ENCODE data around the gene CBX8.

CBX8 gene

DNA sequence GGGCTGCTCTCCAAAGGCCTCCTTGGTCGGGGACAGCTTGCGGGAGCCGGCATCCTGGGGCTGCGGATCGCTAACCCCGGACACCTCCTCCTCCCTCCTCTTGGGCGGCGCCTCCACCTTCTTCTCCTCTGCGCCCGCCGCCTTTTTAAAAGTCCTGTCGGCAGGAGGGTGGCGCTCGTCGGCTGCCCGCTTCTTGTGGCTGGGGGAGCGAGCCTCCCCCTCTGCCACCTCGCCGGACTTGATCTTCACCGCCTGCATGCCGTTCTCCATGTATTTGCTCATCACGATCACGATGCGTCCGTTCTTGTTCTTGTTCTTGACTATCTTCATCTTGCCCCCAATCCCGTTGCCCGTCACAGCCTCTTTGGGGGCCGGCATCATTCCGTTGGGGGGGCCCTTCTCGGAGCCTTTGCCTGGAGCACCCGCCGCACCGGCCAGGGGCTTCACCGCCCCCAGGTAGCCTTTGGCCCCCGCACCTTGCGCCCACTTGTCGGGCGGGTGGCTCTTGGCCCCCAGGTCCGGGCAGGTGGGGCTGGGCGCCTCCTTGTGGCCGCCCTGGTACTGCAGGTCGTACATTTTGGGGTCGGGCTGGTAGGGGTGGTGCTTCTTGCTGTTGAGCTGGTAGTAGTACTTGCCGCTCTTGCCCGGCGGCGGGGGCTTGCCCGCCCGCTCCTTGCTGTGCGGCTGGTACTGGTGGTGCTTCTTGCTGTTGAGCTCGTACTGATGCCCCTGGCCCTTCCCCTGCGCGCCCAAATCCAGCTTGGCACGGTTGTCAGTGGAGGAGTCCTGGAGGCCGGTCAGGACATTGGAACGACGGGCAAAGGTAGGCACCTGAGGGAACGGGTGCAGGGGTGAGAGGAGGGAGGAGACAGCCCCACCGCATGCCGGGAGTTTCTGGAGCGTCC lies 37.9 kb upstream of the CBX8 start:
- DNase-seq: no peak

DNA sequence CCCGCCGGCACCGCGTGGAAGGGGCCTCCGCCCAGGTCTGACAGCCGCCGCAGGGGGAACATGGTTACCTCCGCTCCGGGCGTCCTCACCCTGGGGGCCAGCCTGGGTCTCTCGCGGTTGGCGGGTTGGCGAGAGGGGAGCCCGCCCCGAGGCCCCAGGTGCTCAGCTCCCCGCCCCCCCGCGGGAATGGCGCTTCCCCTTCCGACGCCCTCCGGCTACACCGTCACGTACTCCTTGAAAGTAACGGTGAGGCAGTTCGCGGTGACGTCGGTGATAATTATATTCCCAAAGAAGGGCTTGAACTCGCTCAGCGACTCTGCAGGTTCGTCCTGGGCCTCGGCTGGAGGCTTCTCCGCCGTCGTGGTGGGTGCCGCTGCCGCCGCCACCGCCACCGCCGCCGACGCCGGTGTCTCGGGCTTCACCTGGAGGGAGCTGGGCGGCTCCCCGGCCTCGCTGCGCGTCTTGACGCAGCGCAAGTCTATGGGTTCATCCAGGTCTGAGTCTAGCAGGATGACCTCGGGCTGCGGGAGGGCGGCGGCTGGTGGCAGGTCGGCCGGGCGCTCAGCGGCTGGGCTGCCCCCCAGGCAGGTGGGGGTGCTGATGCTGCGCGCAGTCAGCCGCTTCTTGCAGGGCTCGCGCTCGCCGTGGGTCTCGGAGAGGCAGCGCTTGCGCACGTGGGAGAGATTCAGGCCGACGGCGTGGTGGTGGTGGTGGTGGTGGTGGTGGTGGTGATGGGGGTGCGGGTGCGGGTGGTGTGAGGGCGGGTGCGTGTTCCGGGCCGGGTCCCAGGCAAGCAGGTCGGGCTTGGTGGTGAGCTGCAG lies 37.1 kb upstream of the CBX8 start:
- no peak for DNase-seq

DNA sequence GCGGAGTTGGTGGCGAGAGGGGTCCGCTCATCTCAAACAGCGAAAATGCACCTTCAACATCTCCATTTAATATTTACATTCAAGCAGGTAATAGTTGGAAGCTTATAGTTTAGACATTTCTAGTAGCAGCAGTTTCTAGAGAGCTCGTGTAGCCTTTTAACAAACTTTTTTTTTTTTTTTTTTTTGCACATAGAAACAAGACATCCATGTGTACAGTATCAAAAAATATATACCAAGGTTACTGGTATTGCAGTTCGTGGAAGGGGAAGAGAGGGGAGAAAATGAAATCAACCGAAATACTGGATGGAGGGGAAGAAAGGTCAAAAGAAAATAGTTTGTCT lies 36.2 kb upstream of the CBX8 start:
- no peak for DNase-seq

- no peak for DNase-seq
Observed at GRCh38 chr17:79832218-79833109, 35.6 kb upstream of the CBX8 start.

DNA sequence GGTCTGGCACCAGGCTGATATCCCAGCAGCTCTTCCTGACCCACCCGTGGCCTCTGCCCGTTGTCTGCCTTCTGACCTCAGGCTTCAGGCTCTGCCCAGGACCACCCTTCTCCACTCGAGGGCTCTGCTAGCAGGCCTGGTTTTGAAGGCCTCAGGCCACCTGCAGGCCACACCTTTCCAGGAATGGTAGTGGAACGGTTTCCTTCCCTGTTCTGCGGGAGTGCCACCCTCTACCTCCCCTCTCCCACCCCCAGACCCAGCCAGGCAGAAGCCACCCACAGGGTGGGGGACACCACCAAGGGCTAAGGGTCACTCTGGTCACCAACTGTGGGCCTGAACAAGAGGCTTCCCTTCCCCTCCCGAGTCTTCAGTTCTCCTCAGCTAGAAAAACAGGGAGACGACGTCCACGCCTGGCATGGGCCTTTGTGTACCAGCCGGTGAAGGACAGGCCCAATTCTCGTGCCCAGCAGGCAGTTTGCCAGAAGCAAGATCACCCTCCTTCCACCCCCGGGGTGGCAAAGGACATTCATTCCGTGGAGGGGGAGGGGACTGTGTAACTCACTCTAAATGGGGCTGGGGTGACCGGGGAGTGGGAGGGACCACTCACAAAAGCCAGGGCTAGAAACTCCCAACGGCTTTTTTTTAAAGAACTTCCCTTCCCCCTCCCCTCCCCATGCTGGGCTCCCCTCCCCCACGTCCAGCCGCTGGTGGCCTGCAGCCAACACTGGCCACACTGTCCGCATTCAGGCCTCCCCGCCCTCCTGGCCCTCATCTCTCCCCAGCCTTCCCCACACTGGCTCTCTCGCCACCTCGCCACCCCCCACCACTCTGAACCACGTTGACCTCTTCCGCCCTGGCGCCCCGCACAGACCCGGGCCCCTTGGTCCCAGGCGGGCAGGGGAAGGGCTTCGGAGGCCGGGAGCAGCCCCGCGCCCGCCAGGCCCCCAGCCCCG lies 34.7 kb upstream of the CBX8 start:
- DNase-seq: no peak

GRCh38 chr17:79830763-79831264 lies 33.9 kb upstream of the CBX8 start:
- DNase-seq: no peak

DNA sequence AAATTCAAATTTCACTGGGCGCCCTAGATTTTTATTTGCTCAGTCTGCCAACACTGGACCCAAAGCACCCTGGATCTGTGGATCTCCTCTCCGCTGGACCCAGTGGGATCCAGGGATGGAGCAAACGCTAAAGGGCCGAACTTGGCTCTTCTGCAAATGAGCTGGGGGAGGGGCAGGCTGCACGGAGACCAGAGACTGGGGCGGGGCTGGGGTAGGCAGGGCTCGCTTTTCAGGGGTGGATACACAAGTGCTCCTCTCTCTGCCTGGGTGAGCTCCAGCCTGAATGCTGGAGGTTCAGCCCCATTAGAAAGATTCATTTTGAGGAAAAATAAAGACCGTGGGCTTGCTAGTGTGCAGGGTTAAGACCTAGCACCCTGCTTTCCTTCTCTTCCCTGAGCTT lies 33.4 kb upstream of the CBX8 start:
- DNase-seq: no peak

GRCh38 chr17:79829457-79829856 lies 32.6 kb upstream of the CBX8 start:
- no peak for DNase-seq

DNA sequence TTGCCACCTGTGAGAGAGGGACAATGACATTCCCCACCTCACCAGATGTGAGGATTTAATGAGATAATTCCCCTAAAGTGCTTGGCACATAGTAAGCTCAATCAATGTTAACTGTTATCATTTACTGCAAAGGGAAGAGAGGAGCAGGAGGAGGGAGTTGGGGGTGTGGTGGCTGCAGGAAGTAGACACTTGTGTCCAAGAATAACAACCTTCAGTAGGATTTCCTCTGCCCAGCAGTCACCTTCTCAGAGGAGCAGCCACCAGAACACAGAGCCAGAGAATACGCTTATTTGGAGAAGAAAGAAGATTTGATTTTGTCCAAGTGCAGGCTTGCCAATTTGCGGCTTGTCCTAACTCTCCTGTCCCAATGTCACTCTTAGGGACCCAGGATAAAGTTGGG lies 32.1 kb upstream of the CBX8 start:
- DNase-seq: no peak

DNA sequence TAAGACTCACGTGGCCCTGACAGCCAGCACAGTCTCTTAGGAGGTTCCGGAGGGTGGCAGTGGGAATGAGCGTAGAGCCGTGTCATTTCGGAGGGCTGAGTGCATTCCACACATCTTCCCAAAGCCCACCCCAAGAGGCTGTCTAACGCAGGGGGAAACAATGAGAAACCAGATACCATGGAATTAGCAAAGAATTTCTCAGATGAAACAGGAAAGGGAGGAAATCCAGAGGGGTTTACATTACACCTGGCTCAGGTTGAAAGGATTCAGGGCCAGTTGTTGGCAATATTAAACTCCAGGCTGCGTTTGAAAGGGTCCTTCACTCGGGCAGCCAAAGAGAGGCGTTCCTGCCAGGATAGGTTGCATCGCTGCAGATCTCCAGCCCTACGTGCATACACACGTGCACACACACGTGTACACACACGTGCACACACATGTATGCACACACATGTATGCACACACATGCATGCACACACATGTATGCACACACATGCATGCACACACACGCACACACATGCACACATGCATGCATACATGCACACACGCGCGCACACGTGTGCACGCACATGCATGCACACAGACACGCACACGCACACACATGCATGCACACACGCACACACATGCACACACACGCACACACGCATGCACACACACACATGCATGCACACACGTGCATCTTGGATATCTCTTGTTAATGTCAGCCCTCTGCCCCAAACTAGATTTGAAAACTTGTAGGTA lies 30.1 kb upstream of the CBX8 start:
- no peak for DNase-seq

GRCh38 chr17:79826204-79826680 lies 29.4 kb upstream of the CBX8 start:
- no peak for DNase-seq

- no peak for DNase-seq
Observed at GRCh38 chr17:79825580-79825921, 28.7 kb upstream of the CBX8 start.

GRCh38 chr17:79824893-79825579 lies 28.2 kb upstream of the CBX8 start:
- DNase-seq: no peak

GRCh38 chr17:79824234-79824633 lies 27.4 kb upstream of the CBX8 start:
- no peak for DNase-seq

GRCh38 chr17:79822583-79823124 lies 25.8 kb upstream of the CBX8 start:
- DNase-seq: no peak

- DNase-seq: no peak
Observed at GRCh38 chr17:79821331-79822095, 24.6 kb upstream of the CBX8 start.

- no peak for DNase-seq
Observed at GRCh38 chr17:79820959-79821330, 24.1 kb upstream of the CBX8 start.

DNA sequence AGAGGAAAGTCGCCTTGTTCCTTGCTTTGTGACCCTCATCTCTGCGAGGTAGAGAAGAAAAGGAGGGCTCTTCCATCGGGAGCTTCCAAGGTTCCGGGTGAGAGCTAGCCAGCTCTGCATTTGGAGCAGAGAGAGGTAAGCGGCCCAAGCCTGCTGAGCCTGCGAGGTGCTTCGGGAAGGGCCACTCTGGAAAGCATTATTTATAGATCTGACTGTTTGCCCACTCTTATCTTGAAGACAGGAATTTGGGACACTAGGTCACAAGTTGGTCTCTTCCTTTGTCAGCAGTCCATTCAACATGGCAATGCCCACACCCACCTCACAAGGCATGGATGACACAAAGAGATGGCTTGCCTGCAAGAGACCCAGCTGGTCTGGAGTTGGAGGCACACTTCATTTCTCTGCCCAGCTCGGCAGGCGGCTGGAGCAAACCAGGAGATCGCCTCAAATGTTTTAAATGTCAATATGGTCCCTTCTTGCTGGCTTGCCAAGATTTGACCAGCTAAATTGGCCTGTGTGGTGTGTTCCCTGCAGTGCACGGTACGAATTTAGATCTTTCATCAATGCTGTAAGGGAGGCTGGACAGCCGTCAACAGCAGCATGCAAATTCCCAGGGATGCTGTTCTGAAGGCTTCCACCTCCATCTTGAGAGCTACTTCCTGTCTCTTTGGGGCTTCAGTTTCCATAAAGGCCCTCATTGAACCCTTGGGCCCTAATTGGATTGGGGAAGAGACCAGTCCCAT lies 22.8 kb upstream of the CBX8 start:
- DNase-seq: no peak

DNA sequence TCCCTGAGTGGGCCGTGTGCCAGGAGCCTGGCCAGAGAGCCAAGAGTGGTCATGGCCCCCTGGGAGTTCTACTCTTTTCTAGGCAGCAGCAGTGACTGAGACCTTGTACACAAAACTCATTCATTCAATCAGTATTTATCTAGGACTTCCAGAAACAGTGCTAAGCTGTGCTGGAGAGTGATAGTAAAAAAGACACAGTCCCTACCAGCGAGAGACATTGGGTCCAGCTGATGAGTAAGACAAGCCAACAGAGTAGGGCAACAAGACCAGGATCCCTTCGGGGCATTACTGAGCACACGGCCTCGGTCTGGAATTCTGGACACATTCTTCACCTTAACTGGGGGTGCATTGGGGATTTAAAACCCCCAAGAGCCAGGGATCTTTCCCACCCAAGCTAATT lies 22.2 kb upstream of the CBX8 start:
- no peak for DNase-seq
